C1 segment of cervical spinal cord (tissue), 14 donors: Measurements from ENCODE around the gene DUSP22.

Experiments used
- DNase-seq, 14 donors: peaks; one replicate each; lab custom pipeline; 2025; lab: John Stamatoyannopoulos, UW

The DUSP22 gene

GRCh38 chr6:393391-394221 is 101.3 kb downstream of the DUSP22 start:
- DNase-seq, result no peak

- no peak for DNase-seq
Measured at GRCh38 chr6:394641-395289, 102.5 kb downstream of the DUSP22 start.

- DNase-seq, result no peak
Measured at GRCh38 chr6:395432-396125, 103.3 kb downstream of the DUSP22 start.

GRCh38 chr6:396126-396520 is 103.8 kb downstream of the DUSP22 start:
- DNase-seq, result no peak

- DNase-seq, result no peak
Measured at GRCh38 chr6:397056-397455, 104.8 kb downstream of the DUSP22 start.

GRCh38 chr6:397604-398003 is 105.3 kb downstream of the DUSP22 start:
- no peak for DNase-seq

- DNase-seq, result no peak
Measured at GRCh38 chr6:398065-398464, 105.8 kb downstream of the DUSP22 start.

- no peak for DNase-seq
Measured at GRCh38 chr6:398558-399078, 106.3 kb downstream of the DUSP22 start.

GRCh38 chr6:399785-400534 is 107.7 kb downstream of the DUSP22 start:
- DNase-seq, result no peak

GRCh38 chr6:400815-401214 is 108.5 kb downstream of the DUSP22 start:
- no peak for DNase-seq
